ENCODE measurements around the gene NETO2. TPM values are rescaled to one million over a fixed set of nuclear protein-coding genes. Genes with fewer than 3 reads are reported as not detected.

Gene NETO2
- total and polyA plus RNA-seq, 10 of the 15 experiments (the other 5 are each of a cell fraction or from before 2014, with no cell fraction given) = 8.5 to 53.1 (median 27.0) TPM

DNA sequence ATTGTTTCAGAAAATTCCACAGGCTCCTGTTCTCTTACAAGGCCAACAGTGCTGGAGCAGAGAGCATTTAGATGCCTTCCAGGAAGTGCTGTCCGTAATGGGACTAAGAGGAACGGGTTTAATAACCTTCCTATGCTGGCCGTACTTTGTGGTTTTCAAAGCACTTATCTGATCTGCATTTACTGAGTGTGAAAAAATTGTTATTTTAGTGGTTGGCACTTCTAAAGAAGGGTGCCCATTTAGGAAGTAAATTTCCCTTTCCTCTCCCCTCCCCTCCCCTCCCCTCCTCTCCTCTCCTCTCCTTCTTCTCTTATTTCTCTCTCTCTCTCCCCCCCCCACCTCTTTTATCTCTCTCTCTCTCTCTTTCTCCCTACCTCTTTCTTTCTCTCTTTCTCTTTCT lies 98.3 kb downstream of the NETO2 start:
- no peak for DNase-seq (ENCODE audit: low read depth, low spot score)
- no TSS peak for BruUV-seq (replicated peaks)
- H3K27ac ChIP-seq (ENCODE audit: control insufficient read depth, insufficient read depth) = no peak overlapping the region
- intact Hi-C loops (cut with micrococcal nuclease; ENCODE audit: unreplicated experiment) (no loop called here), in situ Hi-C loops (cut with MboI) (no loop called here)
- POLR2A ChIA-PET = interaction anchor here (0.6 kb wide), 1 partner anchor 70 kb away, joined by 3 read pairs; no protein-coding TSS in a partner anchor
- CTCF ChIA-PET = interaction anchor here (3.5 kb wide), 1 partner anchor 8 kb away, joined by 31 read pairs; no protein-coding TSS in a partner anchor
- no peaks in the 10 kb centered on the region for H3K27me3 ChIP-seq (replicated peaks in 1 of 2; ENCODE audit: control insufficient read depth in 2 of 2, insufficient read depth in 2 of 2, low read length in 1 of 2)
- no peaks in the 10 kb centered on the region for H4K20me1 ChIP-seq (ENCODE audit: control insufficient read depth, insufficient read depth)
- SMC1A ChIA-PET (ENCODE audit: uncharacterized antibody, unreplicated experiment) = interaction anchor here (0.7 to 0.9 kb wide), 2 partner anchors 55 to 97 kb away, joined by 3 read pairs; no protein-coding TSS in a partner anchor
- H3K79me2 ChIP-seq (ENCODE audit: control insufficient read depth, insufficient read depth, low read length) = no peaks in the 10 kb centered on the region
- ATAC-seq = no peak
- peaks cover 22% of the 10 kb centered on the region for H3K4me1 ChIP-seq (ENCODE audit: control insufficient read depth, insufficient read depth, low read length)
- no peak overlapping the region for H2AFZ ChIP-seq (ENCODE audit: control insufficient read depth, low read depth, low read length)
- no peak overlapping the region for H3K4me2 ChIP-seq (ENCODE audit: control insufficient read depth, insufficient read depth)
- H3K4me3 ChIP-seq = no peak overlapping the region
- H3K9me3 ChIP-seq (replicated peaks; ENCODE audit: control insufficient read depth, insufficient read depth, low read length) = no peaks in the 10 kb centered on the region
- no peak for FAIRE-seq
- no peak for TF ChIP-seq IKZF2 (IDR thresholded peaks at IDR 0.05)
- no peak for TF ChIP-seq PAX5 (IDR thresholded peaks at IDR 0.05; ENCODE audit: borderline replicate concordance, low read depth, low read length)
- no peak for TF ChIP-seq SMAD1 (IDR thresholded peaks at IDR 0.05; ENCODE audit: low read depth, partially characterized antibody)
- TF ChIP-seq RUNX3 (IDR thresholded peaks at IDR 0.05; ENCODE audit: low read length) = peak; percentile 23; the same call in 1 of the 2 replicates
- RAD21 ChIA-PET (ENCODE audit: unreplicated experiment) = no interaction called here
- H3K36me3 ChIP-seq (ENCODE audit: control insufficient read depth in 2 of 2, insufficient read depth in 2 of 2, low read length in 1 of 2) = no peaks in the 10 kb centered on the region
- H3K9ac ChIP-seq (ENCODE audit: control insufficient read depth, insufficient read depth, low read length) = no peak overlapping the region
- WGBS (ENCODE audit: insufficient coverage, insufficient replicate concordance, low lambda C conversion rate, missing lambda C conversion rate) = 63% methylated on average over 3 of the region's 3 CpGs

DNA sequence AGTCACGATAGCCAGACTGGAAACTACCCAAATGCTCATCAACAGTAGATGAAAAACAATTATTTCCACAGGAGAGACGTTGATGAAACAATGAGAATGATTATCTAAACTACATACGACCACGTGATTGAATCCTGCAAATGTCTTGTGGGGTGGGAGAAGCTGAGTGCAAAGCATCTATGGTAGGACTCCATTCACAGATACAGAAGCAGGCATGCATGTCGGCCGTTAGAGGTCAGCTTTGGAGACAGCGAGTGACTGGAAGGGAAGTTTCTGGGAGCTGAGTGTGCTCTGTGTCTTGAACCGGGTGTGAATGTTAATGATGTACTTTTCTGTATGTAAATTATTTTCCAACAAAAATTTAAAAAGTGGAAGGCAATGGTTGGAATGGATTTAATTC lies 98.7 kb downstream of the NETO2 start:
- peak overlapping the region; percentile 5; the same call in 1 of the 2 replicates for H2AFZ ChIP-seq (ENCODE audit: control insufficient read depth, low read depth, low read length)
- H3K4me2 ChIP-seq (ENCODE audit: control insufficient read depth, insufficient read depth) = no peak overlapping the region
- WGBS (ENCODE audit: insufficient coverage, insufficient replicate concordance, low lambda C conversion rate, missing lambda C conversion rate) = 58% methylated on average over 8 of the region's 8 CpGs
- ChIA-PET CTCF (interaction anchor here (1.0 to 9.6 kb wide), 2 partner anchors 64 to 98 kb away, joined by 3 to 162 read pairs; partner anchors contain the start of gene NETO2), POLR2A (interaction anchor here (0.6 kb wide), 1 partner anchor 70 kb away, joined by 3 read pairs; no protein-coding TSS in a partner anchor), SMC1A (ENCODE audit: uncharacterized antibody, unreplicated experiment) (interaction anchor here (1.9 kb wide), 2 partner anchors 30 to 92 kb away, joined by 4 to 6 read pairs; no protein-coding TSS in a partner anchor), RAD21 (ENCODE audit: unreplicated experiment) (interaction anchor here (2.1 kb wide), 1 partner anchor 97 kb away, joined by 11 read pairs; no protein-coding TSS in a partner anchor)
- FAIRE-seq = no peak
- TF ChIP-seq CBX5 (IDR thresholded peaks at IDR 0.05; ENCODE audit: low read depth) (no peak), FOS (IDR thresholded peaks at IDR 0.05; ENCODE audit: borderline replicate concordance, extremely low read depth, insufficient read length) (no peak), SMAD1 (IDR thresholded peaks at IDR 0.05; ENCODE audit: low read depth, partially characterized antibody) (no peak), BCL3 (IDR thresholded peaks at IDR 0.05; ENCODE audit: borderline replicate concordance, insufficient read depth, low read depth, low read length, poor library complexity, severe bottlenecking) (no peak), EZH2 (IDR thresholded peaks at IDR 0.05; ENCODE audit: borderline replicate concordance, control insufficient read depth, low read depth, low read length) (no peak)
- H3K4me3 ChIP-seq = no peak overlapping the region
- intact Hi-C loops (cut with micrococcal nuclease; ENCODE audit: unreplicated experiment) = no loop called here
- in situ Hi-C loops (cut with MboI) = no loop called here
- H4K20me1 ChIP-seq (ENCODE audit: control insufficient read depth, insufficient read depth) = no peaks in the 10 kb centered on the region
- no peak for ATAC-seq
- no peaks in the 10 kb centered on the region for H3K9me3 ChIP-seq (replicated peaks; ENCODE audit: control insufficient read depth, insufficient read depth, low read length)
- no peaks in the 10 kb centered on the region for H3K36me3 ChIP-seq (ENCODE audit: control insufficient read depth in 2 of 2, insufficient read depth in 2 of 2, low read length in 1 of 2)
- no peaks in the 10 kb centered on the region for H3K79me2 ChIP-seq (ENCODE audit: control insufficient read depth, insufficient read depth, low read length)
- no peak for DNase-seq (ENCODE audit: low read depth, low spot score)
- no peaks in the 10 kb centered on the region for H3K27me3 ChIP-seq (replicated peaks in 1 of 2; ENCODE audit: control insufficient read depth in 2 of 2, insufficient read depth in 2 of 2, low read length in 1 of 2)
- no peak overlapping the region for H3K9ac ChIP-seq (ENCODE audit: control insufficient read depth, insufficient read depth, low read length)
- H3K4me1 ChIP-seq (ENCODE audit: control insufficient read depth, insufficient read depth, low read length) = peaks cover 22% of the 10 kb centered on the region
- H3K27ac ChIP-seq (ENCODE audit: control insufficient read depth, insufficient read depth) = no peak overlapping the region
- no TSS peak for BruUV-seq (replicated peaks)

Data from GM12878 (cell line).